HepG2 (cell line): ENCODE results near the gene SLC38A9.

Experiments
- CTCF ChIP-seq: sonication (generic); formaldehyde crosslinking; IDR thresholded peaks from 2 replicates; pipeline ENCODE4 v1.5.0; 2020; ENCODE audit warnings: mild to moderate bottlenecking, missing genetic modification reagents, moderate library complexity
- NFRKB ChIP-seq: fragments of 450-650 bp; IDR thresholded peaks from 2 replicates; pipeline ENCODE4 v1.6.1; 2017
- SMARCC2 ChIP-seq: fragments of 450-650 bp; IDR thresholded peaks from 2 replicates; pipeline ENCODE4 v1.6.1; 2017; ENCODE audit warnings: antibody characterized with exemption, mild to moderate bottlenecking
- TEAD2 ChIP-seq: sonication (generic); formaldehyde crosslinking; IDR thresholded peaks from 2 replicates; pipeline ENCODE4 v1.9.0; 2021; ENCODE audit warnings: missing genetic modification reagents
- ZNF44 ChIP-seq: sonication (generic); formaldehyde crosslinking; IDR thresholded peaks from 2 replicates; pipeline ENCODE4 v1.5.1; 2020; ENCODE audit warnings: mild to moderate bottlenecking, missing genetic modification reagents

GRCh38 chr5:55591686-55592085, 120.4 kb downstream of the SLC38A9 start:
- no peak for TF ChIP-seq CTCF (CRISPR knock-in tag)
- TF ChIP-seq SMARCC2, result no peak
- no peak for TF ChIP-seq ZNF44
- TF ChIP-seq TEAD2 (CRISPR knock-in tag), result no peak
- TF ChIP-seq NFRKB, result no peak
